Thoracic aorta (tissue), 2 donors: ENCODE measurements around the gene ALS2. TPM values are rescaled to one million over a fixed set of nuclear protein-coding genes. Genes with fewer than 3 reads are reported as not detected.
"Not testable (repeated sequence)": the region's sequence is repeated elsewhere in the genome, so short reads cannot be mapped to it uniquely, and the experiment has no call there.

Source experiments
- ATAC-seq: fragments of 150-250 bp; one replicate; pipeline ENCODE4 v1.8.0; 2017; ENCODE audit warnings: low read depth; ENCODE audit not compliant: insufficient number of reproducible peaks, low FRiP score
- DNase-seq: peaks from one replicate; pipeline ENCODE4 v3.0.0-alpha.2; 2020; ENCODE audit warnings: low spot score
- H3K27ac ChIP-seq, 2 donors: fragments of 200-600 bp; sonication (generic); 1 replicate in 1 of 2; 2 replicates in 1 of 2; pipeline ENCODE4 v1.5.1; 2016; ENCODE audit warnings: mild to moderate bottlenecking in 2 of 2, moderate library complexity in 2 of 2
- H3K27me3 ChIP-seq: fragments of 200-600 bp; sonication (generic); replicated peaks from 2 replicates; pipeline ENCODE4 v1.6.0; 2016; ENCODE audit warnings: mild to moderate bottlenecking; ENCODE audit not compliant: insufficient read depth
- H3K36me3 ChIP-seq: fragments of 200-600 bp; sonication (generic); one replicate; pipeline ENCODE4 v1.5.1; 2016
- H3K4me1 ChIP-seq, 2 donors: fragments of 200-600 bp; sonication (generic); 1 replicate in 1 of 2; 2 replicates in 1 of 2; pipeline versions ENCODE4 v1.5.1 to v1.6.0; 2016; ENCODE audit warnings: low read depth in 2 of 2, mild to moderate bottlenecking in 1 of 2; ENCODE audit not compliant: control insufficient read depth in 1 of 2
- H3K4me3 ChIP-seq: fragments of 200-600 bp; sonication (generic); 2 replicates; pipeline ENCODE4 v1.5.1; 2016; ENCODE audit warnings: mild to moderate bottlenecking
- H3K9me3 ChIP-seq: fragments of 200-600 bp; sonication (generic); 2 replicates; pipeline ENCODE4 v1.5.1; 2016
- CTCF ChIP-seq: fragments of 200-600 bp; sonication (generic); IDR thresholded peaks from one replicate; pipeline ENCODE4 v1.5.1; 2019; ENCODE audit warnings: antibody characterized with exemption
- total RNA-seq, 2 donors: library from RNA; depleted of rRNA; stranded (reverse); fragments of >200 nt; gene quantifications; one replicate each; pipeline versions ENCODE4 v1.1.0 to v1.2.3, GENCODE V29; 2016

Gene ALS2
- total RNA-seq, 2 donors from 2014 or later, result 34.5 to 45.1 TPM

DNA sequence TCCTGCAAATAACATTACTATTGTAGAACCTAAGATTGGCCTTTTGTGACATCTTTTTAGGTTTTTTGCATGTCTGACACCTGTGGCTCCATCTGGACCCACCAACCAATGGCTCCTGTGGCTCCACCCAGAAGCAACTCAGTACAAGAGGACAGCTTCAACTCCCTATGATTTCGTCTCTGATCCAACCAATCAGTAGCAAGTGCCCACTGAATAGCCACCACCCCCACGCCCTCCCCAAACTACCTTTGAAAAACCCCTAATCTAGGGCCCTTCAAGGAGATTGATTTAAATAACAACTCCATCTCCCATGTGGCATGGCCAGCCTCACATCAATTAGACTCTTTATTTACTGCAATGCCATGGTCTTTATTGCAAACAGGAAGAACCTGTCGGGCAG is 105.9 kb downstream of the ALS2 start:
- no peak for ATAC-seq

DNA sequence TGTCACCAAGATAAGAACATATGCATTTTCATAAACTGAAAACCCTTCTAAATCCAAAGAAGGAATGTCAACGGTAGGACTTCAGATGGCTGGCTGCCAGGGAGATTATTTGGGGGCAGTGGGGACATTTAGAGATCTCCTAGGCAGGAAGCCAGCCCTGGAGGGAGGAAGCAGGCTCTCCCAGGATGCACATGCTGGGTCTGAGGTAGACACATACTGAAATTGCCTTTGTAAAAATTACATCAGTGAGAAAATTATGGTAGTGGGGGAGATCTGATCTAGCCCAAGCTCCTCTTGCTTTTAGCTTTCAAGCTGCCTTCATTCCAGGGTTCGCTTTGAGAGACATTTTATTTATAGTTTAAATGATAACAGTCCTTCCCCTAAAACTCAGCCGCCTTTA is 106.4 kb downstream of the ALS2 start:
- Histone ChIP-seq H3K36me3 (no peaks in the 10 kb centered on the region), H3K27me3 (no peaks in the 10 kb centered on the region), H3K9me3 (no peaks in the 10 kb centered on the region), H3K27ac (no peak overlapping the region), H3K4me3 (no peak overlapping the region), H3K4me1 (no peaks in the 10 kb centered on the region)
- TF ChIP-seq CTCF, result no peak
- no peak for ATAC-seq
- no peak for DNase-seq

More for the DNA sequence above, 105.9 kb downstream of the ALS2 start:
- Histone ChIP-seq H3K36me3 (no peaks in the 10 kb centered on the region), H3K4me1 (no peaks in the 10 kb centered on the region), H3K27ac (no peak overlapping the region), H3K9me3 (no peaks in the 10 kb centered on the region), H3K27me3 (no peaks in the 10 kb centered on the region), H3K4me3 (no peak overlapping the region)
- DNase-seq, result no peak
- no peak for TF ChIP-seq CTCF

DNA sequence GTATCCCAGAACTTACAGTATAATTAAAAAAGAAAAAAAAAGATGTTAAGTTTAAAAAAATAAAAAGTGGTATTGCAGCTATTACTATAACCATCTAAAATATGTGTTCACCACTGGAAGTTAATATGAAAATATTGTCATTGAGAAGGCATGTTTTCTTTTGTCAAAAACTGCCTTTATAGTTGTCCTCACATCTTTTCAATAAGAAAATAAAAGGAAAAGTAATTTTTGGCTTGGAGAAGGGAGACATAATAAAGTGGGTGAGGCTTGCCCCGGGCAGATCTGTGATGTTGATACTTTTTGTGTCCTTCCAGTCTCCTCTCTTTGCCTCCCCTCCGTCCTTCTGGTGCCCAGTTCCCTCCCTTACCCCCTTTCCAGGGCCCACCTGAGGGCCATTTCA is 107.2 kb downstream of the ALS2 start:
- ATAC-seq, result no peak
- no peak for TF ChIP-seq CTCF
- Histone ChIP-seq H3K36me3 (no peaks in the 10 kb centered on the region), H3K9me3 (no peaks in the 10 kb centered on the region), H3K4me3 (no peak overlapping the region), H3K27ac (no peak overlapping the region), H3K4me1 (no peaks in the 10 kb centered on the region), H3K27me3 (no peaks in the 10 kb centered on the region)
- no peak for DNase-seq

- not testable (repeated sequence) for H3K36me3 ChIP-seq, H3K4me1 ChIP-seq, H3K27ac ChIP-seq, H3K4me3 ChIP-seq, H3K27me3 ChIP-seq, ATAC-seq, DNase-seq, H3K9me3 ChIP-seq
These were observed 109.5 kb downstream of the ALS2 start for GRCh38 chr2:201671205-201671604.

DNA sequence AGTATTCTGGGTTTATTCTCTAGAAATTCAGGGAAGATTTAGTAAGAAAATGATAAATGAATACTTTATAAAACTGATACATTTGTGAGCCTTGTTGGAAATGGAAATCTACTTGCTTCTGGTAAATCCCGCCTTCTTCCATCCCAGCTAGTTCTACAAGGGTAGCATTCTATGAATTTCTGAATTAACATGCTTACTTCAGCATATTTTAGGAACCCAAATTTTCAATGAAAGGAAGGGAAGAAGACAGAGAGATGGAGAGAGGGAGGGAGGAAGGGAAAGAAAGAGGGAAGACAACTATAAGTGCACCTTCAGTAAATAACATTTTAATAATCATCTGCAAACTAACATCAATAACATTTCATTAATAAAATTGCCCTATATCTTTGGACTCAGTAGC is 110.9 kb downstream of the ALS2 start:
- H3K27me3 ChIP-seq, result no peaks in the 10 kb centered on the region
- DNase-seq (no peak), ATAC-seq (no peak)
- H3K4me3 ChIP-seq, result no peak overlapping the region
- H3K9me3 ChIP-seq, result no peaks in the 10 kb centered on the region
- no peaks in the 10 kb centered on the region for H3K36me3 ChIP-seq
- no peak for TF ChIP-seq CTCF
- no peak overlapping the region for H3K27ac ChIP-seq
- H3K4me1 ChIP-seq, result no peaks in the 10 kb centered on the region

GRCh38 chr2:201668402-201668910 is 112.3 kb downstream of the ALS2 start:
- no peaks in the 10 kb centered on the region for H3K36me3 ChIP-seq
- TF ChIP-seq CTCF, result no peak
- H3K4me1 ChIP-seq, result no peaks in the 10 kb centered on the region
- ATAC-seq (no peak), DNase-seq (no peak)
- H3K9me3 ChIP-seq, result no peaks in the 10 kb centered on the region
- no peak overlapping the region for H3K4me3 ChIP-seq
- H3K27ac ChIP-seq, result no peak overlapping the region
- H3K27me3 ChIP-seq, result no peaks in the 10 kb centered on the region
